SK-N-SH (cell line): ENCODE data around the gene CCR4. TPM values are rescaled to one million over a fixed set of nuclear protein-coding genes. Genes with fewer than 3 reads are reported as not detected.
A peak's percentile ranks its signal among the peaks of the same experiment; 100 is the strongest.
"Not testable (repeated sequence)": the region's sequence is repeated elsewhere in the genome, so short reads cannot be mapped to it uniquely, and the experiment has no call there.

ENCODE experiments used
- CTCF ChIA-PET: fragments of 300-600, 350-600 bp; formaldehyde crosslinking; extraction: SDS; loops from one replicate; lab custom pipeline; 2021; lab: Yijun Ruan, JAX
- POLR2A ChIA-PET: fragments of 350-600 bp; sonication (Branson Sonifier 250); formaldehyde crosslinking; extraction: SDS; loops from one replicate; lab custom pipeline; 2020; ENCODE audit warnings: antibody characterized with exemption, inconsistent platforms; lab: Yijun Ruan, JAX
- DNase-seq: peaks from one replicate; pipeline ENCODE4 v3.0.0; 2012
- H2AFZ ChIP-seq: fragments of 200-600 bp; sonication (generic); 2 replicates; pipeline ENCODE4 v1.8.1; 2016; ENCODE audit warnings: antibody characterized with exemption, mild to moderate bottlenecking, low read depth
- H3F3A ChIP-seq: fragments of 200-600 bp; sonication (generic); replicated peaks from 2 replicates; pipeline ENCODE3; 2016; ENCODE audit warnings: antibody characterized with exemption, mild to moderate bottlenecking; ENCODE audit not compliant: insufficient read depth
- H3K27ac ChIP-seq, 2 experiments: fragments of 200-500 bp in 1 of 2; fragments of 200-600 bp in 1 of 2; sonication (Bioruptor generic) in 1 of 2; sonication (generic), shearing (Covaris generic) in 1 of 2; 2 replicates each; pipeline versions ENCODE4 v1.5.1 to v1.6.1; 2014 to 2016; ENCODE audit warnings: low read depth in 2 of 2, inconsistent platforms in 1 of 2, low read length in 1 of 2, mild to moderate bottlenecking in 1 of 2, mixed read lengths in 1 of 2
- H3K27me3 ChIP-seq: fragments of 200-600 bp; sonication (generic), shearing (Covaris generic); 2 replicates; pipeline ENCODE4 v1.6.1; 2016; ENCODE audit warnings: mixed run types; ENCODE audit not compliant: insufficient read depth
- H3K36me3 ChIP-seq, 2 experiments: fragments of 200-500 bp in 1 of 2; fragments of 200-600 bp in 1 of 2; sonication (Bioruptor generic) in 1 of 2; sonication (generic) in 1 of 2; replicated peaks in 1 of 2; 2 replicates each; pipeline versions ENCODE3 to v1.5.1; 2014 to 2016; ENCODE audit warnings: low read length in 1 of 2, mild to moderate bottlenecking in 1 of 2; ENCODE audit not compliant: insufficient read depth in 2 of 2, control insufficient read depth in 1 of 2
- H3K4me1 ChIP-seq, 2 experiments: fragments of 200-500 bp in 1 of 2; fragments of 200-600 bp in 1 of 2; sonication (Bioruptor generic) in 1 of 2; sonication (generic), shearing (Covaris generic) in 1 of 2; 2 replicates each; pipeline versions ENCODE4 v1.5.1 to v1.6.1; 2014 to 2016; ENCODE audit warnings: low read depth in 1 of 2, low read length in 1 of 2, mixed run types in 1 of 2; ENCODE audit not compliant: insufficient read depth in 2 of 2, control insufficient read depth in 1 of 2
- H3K4me2 ChIP-seq: fragments of 200-600 bp; sonication (generic), shearing (Covaris generic); 2 replicates; pipeline ENCODE4 v1.6.1; 2017; ENCODE audit warnings: mixed run types
- H3K4me3 ChIP-seq, 2 experiments: fragments of 200-500 bp in 1 of 2; fragments of 200-600 bp in 1 of 2; sonication (Bioruptor generic) in 1 of 2; sonication (generic), shearing (Covaris generic) in 1 of 2; 2 replicates each; pipeline versions ENCODE4 v1.5.1 to v1.8.1; 2014 to 2016; ENCODE audit warnings: low read depth in 2 of 2, inconsistent platforms in 1 of 2, low read length in 1 of 2, mild to moderate bottlenecking in 1 of 2, mixed read lengths in 1 of 2, moderate library complexity in 1 of 2
- H3K79me2 ChIP-seq: fragments of 200-600 bp; sonication (generic); 2 replicates; pipeline ENCODE4 v1.8.1; 2017; ENCODE audit warnings: mild to moderate bottlenecking; ENCODE audit not compliant: insufficient read depth
- H3K9ac ChIP-seq: fragments of 200-600 bp; sonication (generic); 2 replicates; pipeline ENCODE4 v1.6.1; 2017; ENCODE audit warnings: mixed run types
- H3K9me2 ChIP-seq: fragments of 200-600 bp; sonication (generic); 2 replicates; pipeline ENCODE4 v1.6.1; 2017; ENCODE audit warnings: mixed run types
- H3K9me3 ChIP-seq: fragments of 200-600 bp; sonication (generic); 2 replicates; pipeline ENCODE4 v1.6.1; 2017; ENCODE audit warnings: mixed run types, mild to moderate bottlenecking, moderate library complexity
- H4K20me1 ChIP-seq: fragments of 200-600 bp; sonication (generic); 2 replicates; pipeline ENCODE4 v1.6.1; 2017; ENCODE audit warnings: mild to moderate bottlenecking, mixed run types; ENCODE audit not compliant: insufficient read depth
- CTCF ChIP-seq: fragments of 200-600 bp; sonication (generic); IDR thresholded peaks from 2 replicates; pipeline ENCODE4 v1.6.1; 2017; ENCODE audit warnings: antibody characterized with exemption, mild to moderate bottlenecking, moderate library complexity
- EZH2phosphoT487 ChIP-seq: fragments of 200-600 bp; sonication (generic); IDR thresholded peaks from 2 replicates; pipeline ENCODE4 v1.6.1; 2017; ENCODE audit warnings: low read depth, mixed run types, mild to moderate bottlenecking, antibody characterized with exemption, moderate library complexity, borderline replicate concordance
- FOXJ3 ChIP-seq: sonication (generic); formaldehyde crosslinking; IDR thresholded peaks from 2 replicates; pipeline ENCODE4 v1.5.1; 2020; ENCODE audit warnings: mild to moderate bottlenecking, missing genetic modification reagents
- FOXM1 ChIP-seq: IDR thresholded peaks from 2 replicates; pipeline ENCODE4 v1.4.0; 2012; ENCODE audit warnings: low read depth, mild to moderate bottlenecking
- GATA2 ChIP-seq: sonication (generic); formaldehyde crosslinking; IDR thresholded peaks from 2 replicates; pipeline ENCODE4 v1.5.0; 2020; ENCODE audit warnings: mild to moderate bottlenecking, missing genetic modification reagents
- JUND ChIP-seq: IDR thresholded peaks from 2 replicates; pipeline ENCODE4 v1.4.0; 2012
- MAX ChIP-seq: IDR thresholded peaks from 2 replicates; pipeline ENCODE4 v1.4.0; 2012; ENCODE audit warnings: low read depth
- MEF2A ChIP-seq: IDR thresholded peaks from 2 replicates; pipeline ENCODE4 v1.4.0; 2012; ENCODE audit warnings: low read depth, borderline replicate concordance
- RAD21 ChIP-seq: IDR thresholded peaks from 2 replicates; pipeline ENCODE4 v1.6.1; 2012; ENCODE audit warnings: mild to moderate bottlenecking, low read length
- RFX5 ChIP-seq: IDR thresholded peaks from 2 replicates; pipeline ENCODE4 v1.6.1; 2012; ENCODE audit warnings: mild to moderate bottlenecking, improper control_type of control experiment, low read length
- SIN3A ChIP-seq: IDR thresholded peaks from 2 replicates; pipeline ENCODE4 v1.6.1; 2012; ENCODE audit warnings: low read depth, mild to moderate bottlenecking, low read length, moderate library complexity, borderline replicate concordance
- SMC3 ChIP-seq: IDR thresholded peaks from 2 replicates; pipeline ENCODE4 v1.6.1; 2012; ENCODE audit warnings: low read depth, low read length, improper control_type of control experiment
- TCF12 ChIP-seq: IDR thresholded peaks from 2 replicates; pipeline ENCODE4 v1.4.0; 2012
- WGBS: methylation state at CpG from one replicate; pipeline ENCODE4 v1.1.6; 2017; ENCODE audit warnings: low lambda C conversion rate; 5-methylcytosine and 5-hydroxymethylcytosine counted together
- polyA plus RNA-seq, 3 experiments: library from polyadenylated mRNA; depleted of rRNA; stranded (reverse); fragments of >200 nt; gene quantifications; 2 replicates each; pipeline ENCODE4 v1.2.3, GENCODE V29; 2012
- TF ChIP-seq, protein P1 (sequence below): fragments of 150-350 bp; IDR thresholded peaks from 2 replicates; pipeline ENCODE4 v1.6.1; 2017; ENCODE audit warnings: antibody characterized with exemption, low read length, low read depth, borderline replicate concordance

CCR4 gene
- polyA plus RNA-seq, 1 of the 3 experiments (the other 2 are of a cell fraction), result not detected

DNA sequence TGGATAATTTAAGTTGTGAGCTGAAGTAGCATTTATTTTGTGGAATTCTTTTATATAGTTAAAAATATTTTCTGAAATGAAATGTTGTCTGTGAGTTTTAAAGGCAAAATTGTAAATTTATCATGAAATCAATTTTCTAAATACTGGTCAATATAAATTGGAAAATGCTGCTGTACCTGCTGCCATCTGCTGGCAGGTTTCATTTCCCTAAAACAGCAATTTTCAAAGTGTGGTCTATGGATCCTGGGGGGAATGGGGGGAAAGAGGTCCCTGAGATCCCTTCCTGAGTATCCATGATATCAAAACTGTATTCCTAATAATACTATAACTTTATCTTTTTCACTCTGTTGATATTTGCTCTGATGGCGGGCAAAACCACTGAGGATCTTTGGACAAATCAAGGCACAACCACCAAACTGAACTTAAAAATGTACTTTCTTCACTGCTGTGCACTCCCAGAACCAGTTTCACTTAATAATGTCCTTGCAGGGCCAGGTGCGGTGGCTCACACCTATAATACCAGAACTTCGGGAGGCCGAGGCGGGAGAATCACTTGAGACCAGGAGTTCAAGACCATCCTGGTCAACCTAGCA lies 17.2 kb upstream of the CCR4 start:
- no peak overlapping the region for H3K4me2 ChIP-seq
- H4K20me1 ChIP-seq, result no peaks in the 10 kb centered on the region
- H3K36me3 ChIP-seq, result no peaks in the 10 kb centered on the region
- no peaks in the 10 kb centered on the region for H3K27me3 ChIP-seq
- no peak overlapping the region for H3K9ac ChIP-seq
- CTCF ChIA-PET, result interaction anchor here (0.6 to 4.4 kb wide), 15 partner anchors 8 to 541 kb away, joined by 3 to 27 read pairs (median 4); no protein-coding TSS in a partner anchor
- no peaks in the 10 kb centered on the region for H3K79me2 ChIP-seq
- TF ChIP-seq RAD21, result peak; percentile 79
- no peak for TF ChIP-seq MEF2A
- peak; percentile 91 for TF ChIP-seq CTCF
- peak; percentile 77 for TF ChIP-seq SMC3
- no peaks in the 10 kb centered on the region for H3K9me2 ChIP-seq
- POLR2A ChIA-PET, result no interaction called here
- no peak overlapping the region for H3K27ac ChIP-seq
- DNase-seq, result peak; percentile 57
- H3K9me3 ChIP-seq, result no peaks in the 10 kb centered on the region
- no peaks in the 10 kb centered on the region for H3F3A ChIP-seq
- H3K4me3 ChIP-seq, result no peak overlapping the region; a peak in 1 of 4 replicates
- WGBS, result 26% methylated on average over 5 of the region's 5 CpGs
- H3K4me1 ChIP-seq, result no peaks in the 10 kb centered on the region
- 0 out of 2 replicates have a peak overlapping the region, but pooled peaks have one; percentile 11 for H2AFZ ChIP-seq

DNA sequence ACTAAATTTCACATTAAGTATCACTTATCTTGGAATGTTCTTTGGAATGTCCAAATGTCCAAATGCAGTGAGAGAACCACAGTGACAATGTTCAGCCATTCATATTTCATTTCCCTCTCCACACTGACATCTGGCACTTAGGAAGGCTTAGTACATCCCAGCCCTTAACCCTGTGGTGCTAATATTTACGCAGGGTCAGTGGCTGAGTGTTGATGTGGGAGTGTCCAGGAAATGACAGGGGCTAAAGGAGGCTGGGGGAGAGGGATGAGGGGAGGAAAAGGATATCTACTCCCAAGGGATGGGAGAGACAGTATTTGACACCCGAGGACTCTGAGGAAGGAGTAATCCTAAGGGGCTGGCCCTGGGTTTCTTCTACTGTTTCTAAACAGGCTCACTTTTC lies 14.1 kb upstream of the CCR4 start:
- no peak for TF ChIP-seq EZH2phosphoT487
- no peak for TF ChIP-seq TCF12
- TF ChIP-seq, protein P1, sequence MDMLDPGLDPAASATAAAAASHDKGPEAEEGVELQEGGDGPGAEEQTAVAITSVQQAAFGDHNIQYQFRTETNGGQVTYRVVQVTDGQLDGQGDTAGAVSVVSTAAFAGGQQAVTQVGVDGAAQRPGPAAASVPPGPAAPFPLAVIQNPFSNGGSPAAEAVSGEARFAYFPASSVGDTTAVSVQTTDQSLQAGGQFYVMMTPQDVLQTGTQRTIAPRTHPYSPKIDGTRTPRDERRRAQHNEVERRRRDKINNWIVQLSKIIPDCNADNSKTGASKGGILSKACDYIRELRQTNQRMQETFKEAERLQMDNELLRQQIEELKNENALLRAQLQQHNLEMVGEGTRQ, result no peak
- no peak for TF ChIP-seq FOXM1
- no peak for TF ChIP-seq MAX
- no peak for TF ChIP-seq SMC3
- TF ChIP-seq MEF2A, result no peak
- TF ChIP-seq FOXJ3, result no peak
- TF ChIP-seq GATA2, result no peak
- TF ChIP-seq JUND, result no peak
- no peak for TF ChIP-seq RFX5
- TF ChIP-seq SIN3A, result no peak
- Histone ChIP-seq H3K36me3 (no peaks in the 10 kb centered on the region), H3K4me1 (no peaks in the 10 kb centered on the region), H3K4me3 (no peak overlapping the region), H3K27me3 (no peaks in the 10 kb centered on the region), H3K9me2 (no peaks in the 10 kb centered on the region), H3K9ac (no peak overlapping the region), H3K27ac (no peak overlapping the region), H3K9me3 (no peaks in the 10 kb centered on the region), H4K20me1 (no peaks in the 10 kb centered on the region), H2AFZ (no peak overlapping the region), H3K4me2 (no peak overlapping the region), H3K79me2 (no peaks in the 10 kb centered on the region), H3F3A (no peaks in the 10 kb centered on the region)
- ChIA-PET CTCF (no interaction called here), POLR2A (no interaction called here)
- 83% methylated on average over 2 of the region's 2 CpGs for WGBS
- DNase-seq, result no peak

- POLR2A ChIA-PET, H3K9ac ChIP-seq, H2AFZ ChIP-seq, H3K4me2 ChIP-seq, H3K4me3 ChIP-seq, H3K9me3 ChIP-seq, H3F3A ChIP-seq, H3K9me2 ChIP-seq, H3K27ac ChIP-seq, H3K79me2 ChIP-seq, H3K4me1 ChIP-seq, H3K27me3 ChIP-seq, H3K36me3 ChIP-seq, CTCF ChIA-PET, H4K20me1 ChIP-seq, DNase-seq: not testable (repeated sequence)
- WGBS, result 82% methylated on average over 32 of the region's 40 CpGs
These were observed 11.7 kb upstream of the CCR4 start for GRCh38 chr3:32939531-32940284.
